MV-4-11 (cell line): ENCODE data around the gene PJA2.
A peak's percentile ranks its signal among the peaks of the same experiment; 100 is the strongest.
"Not testable (repeated sequence)": the region's sequence is repeated elsewhere in the genome, so short reads cannot be mapped to it uniquely, and the experiment has no call there.

Experiments used
- DNase-seq: peaks from one replicate; lab custom pipeline; 2025; lab: John Stamatoyannopoulos, UW

PJA2 gene

GRCh38 chr5:109409844-109410388, at the start of gene PJA2:
TSS of gene PJA2 (minus strand) at chr5:109409974. CDS start at chr5:109383433, 26,541 bp downstream.
- peak; percentile 100 for DNase-seq

GRCh38 chr5:109455598-109456096, 45.9 kb upstream of the PJA2 start:
- DNase-seq: no peak

- DNase-seq: no peak
Measured at GRCh38 chr5:109454731-109455505, 45.1 kb upstream of the PJA2 start.

- no peak for DNase-seq
Measured at GRCh38 chr5:109453251-109453650, 43.5 kb upstream of the PJA2 start.

GRCh38 chr5:109452661-109453060, 42.9 kb upstream of the PJA2 start:
- no peak for DNase-seq

GRCh38 chr5:109451146-109451545, 41.4 kb upstream of the PJA2 start:
- no peak for DNase-seq

- peak; percentile 14 for DNase-seq
Measured at GRCh38 chr5:109450129-109450877, 40.5 kb upstream of the PJA2 start.

GRCh38 chr5:109448838-109449237, 39.1 kb upstream of the PJA2 start:
- no peak for DNase-seq

- DNase-seq: no peak
Measured at GRCh38 chr5:109439590-109439989, 29.8 kb upstream of the PJA2 start.

- DNase-seq: no peak
Measured at GRCh38 chr5:109426075-109426474, 16.3 kb upstream of the PJA2 start.

GRCh38 chr5:109425521-109425920, 15.7 kb upstream of the PJA2 start:
- DNase-seq: not testable (repeated sequence)

- DNase-seq: no peak
Measured at GRCh38 chr5:109421956-109422355, 12.2 kb upstream of the PJA2 start.

- peak; percentile 34 for DNase-seq
Measured at GRCh38 chr5:109418712-109419352, 9.1 kb upstream of the PJA2 start.

- no peak for DNase-seq
Measured at GRCh38 chr5:109416882-109417281, 7.1 kb upstream of the PJA2 start.

GRCh38 chr5:109413921-109414461, 4.2 kb upstream of the PJA2 start:
- DNase-seq: not testable (repeated sequence)

GRCh38 chr5:109413458-109413857, 3.7 kb upstream of the PJA2 start:
- no peak for DNase-seq

- peak; percentile 59 for DNase-seq
Measured at GRCh38 chr5:109412981-109413402, 3.2 kb upstream of the PJA2 start.

GRCh38 chr5:109411627-109412026, 1.9 kb upstream of the PJA2 start:
- peak; percentile 79 for DNase-seq

- no peak for DNase-seq
Measured at GRCh38 chr5:109411149-109411514, 1.4 kb upstream of the PJA2 start.

- peak; percentile 77 for DNase-seq
Measured at GRCh38 chr5:109410389-109411148, 795 bp upstream of the PJA2 start.
